K562 (cell line): ENCODE results near the gene IPO11.

ENCODE experiments used
- ARNT ChIP-seq, 2 experiments: fragments of 450-650 bp; IDR thresholded peaks; 2 replicates each; pipeline ENCODE4 v1.6.1; 2016; ENCODE audit warnings: mild to moderate bottlenecking in 1 of 2
- EZH2 ChIP-seq: IDR thresholded peaks from 2 replicates; pipeline ENCODE4 v1.6.1; 2012; ENCODE audit warnings: low read depth, mild to moderate bottlenecking, inconsistent platforms, low read length, borderline replicate concordance
- HMGXB4 ChIP-seq: sonication (generic); formaldehyde crosslinking; IDR thresholded peaks from 2 replicates; pipeline ENCODE4 v1.8.1; 2023; ENCODE audit warnings: mild to moderate bottlenecking, missing genetic modification reagents
- L3MBTL2 ChIP-seq: fragments of 450-650 bp; IDR thresholded peaks from 2 replicates; pipeline ENCODE4 v1.6.1; 2016; ENCODE audit warnings: mild to moderate bottlenecking, moderate library complexity
- MEF2A ChIP-seq: IDR thresholded peaks from 2 replicates; pipeline ENCODE4 v1.6.1; 2011; ENCODE audit warnings: low read depth, mild to moderate bottlenecking, low read length, moderate library complexity; ENCODE audit not compliant: control insufficient read depth
- NR2C2 ChIP-seq, 2 experiments: fragments of 200-800 bp in 1 of 2; sonication (Bioruptor generic) in 1 of 2; sonication (generic) in 1 of 2; formaldehyde crosslinking in 1 of 2; IDR thresholded peaks; 2 replicates each; pipeline versions ENCODE4 v1.6.1 to v1.8.0; 2016 to 2022; ENCODE audit warnings: mild to moderate bottlenecking in 1 of 2, missing compliant biosample characterization in 1 of 2, missing genetic modification characterization in 1 of 2, missing genetic modification reagents in 1 of 2
- POU5F1 ChIP-seq: fragments of 150-350 bp; IDR thresholded peaks from 2 replicates; pipeline ENCODE4 v1.6.1; 2014; ENCODE audit warnings: borderline replicate concordance, low read length, low read depth, mild to moderate bottlenecking; ENCODE audit not compliant: partially characterized antibody
- SRSF9 ChIP-seq: fragments of 200-400 bp; formaldehyde crosslinking; IDR thresholded peaks from 2 replicates; pipeline ENCODE4 v1.6.1; 2017; ENCODE audit warnings: low read depth, low read length, borderline replicate concordance
- YY1 ChIP-seq, 3 experiments: IDR thresholded peaks; 2 replicates each; pipeline ENCODE4 v1.6.1; 2011; ENCODE audit warnings: low read length in 2 of 3, mild to moderate bottlenecking in 2 of 3, moderate library complexity in 2 of 3, borderline replicate concordance in 1 of 3, control low read depth in 1 of 3, low read depth in 1 of 3; ENCODE audit not compliant: insufficient read depth in 3 of 3, insufficient replicate concordance in 2 of 3, control insufficient read depth in 1 of 3, insufficient read length in 1 of 3; ENCODE audit errors: extremely low read depth in 1 of 3
- ZNF384 ChIP-seq: IDR thresholded peaks from 2 replicates; pipeline ENCODE4 v1.6.1; 2012; ENCODE audit warnings: low read depth, low read length, improper control_type of control experiment
- TF ChIP-seq, protein P1 (sequence below): sonication (generic); formaldehyde crosslinking; IDR thresholded peaks from 2 replicates; pipeline ENCODE4 v1.5.0; 2020; ENCODE audit warnings: missing genetic modification reagents
- TF ChIP-seq, protein P2 (sequence below), 3 experiments: IDR thresholded peaks in 2 of 3; conservative IDR thresholded peaks in 1 of 3; 2 replicates each; pipeline ENCODE4 v1.5.1; 2011 to 2012; ENCODE audit warnings: low read length in 3 of 3, mild to moderate bottlenecking in 3 of 3, control low read depth in 2 of 3, improper control_type of control experiment in 1 of 3, inconsistent platforms in 1 of 3, low read depth in 1 of 3, mixed read lengths in 1 of 3, moderate library complexity in 1 of 3; ENCODE audit not compliant: insufficient read depth in 2 of 3

- TF ChIP-seq POU5F1 = no peak
- no peak for TF ChIP-seq MEF2A
- no peak for TF ChIP-seq ZNF384
- TF ChIP-seq YY1 (IDR thresholded peaks at IDR 0.05; ENCODE audit: borderline replicate concordance in 1 of 3, control insufficient read depth in 1 of 3, extremely low read depth in 1 of 3, insufficient read depth in 3 of 3, insufficient read length in 1 of 3, insufficient replicate concordance in 2 of 3, low read depth in 1 of 3, low read length in 2 of 3) = no peak
- TF ChIP-seq SRSF9 = no peak
- TF ChIP-seq, protein P1, sequence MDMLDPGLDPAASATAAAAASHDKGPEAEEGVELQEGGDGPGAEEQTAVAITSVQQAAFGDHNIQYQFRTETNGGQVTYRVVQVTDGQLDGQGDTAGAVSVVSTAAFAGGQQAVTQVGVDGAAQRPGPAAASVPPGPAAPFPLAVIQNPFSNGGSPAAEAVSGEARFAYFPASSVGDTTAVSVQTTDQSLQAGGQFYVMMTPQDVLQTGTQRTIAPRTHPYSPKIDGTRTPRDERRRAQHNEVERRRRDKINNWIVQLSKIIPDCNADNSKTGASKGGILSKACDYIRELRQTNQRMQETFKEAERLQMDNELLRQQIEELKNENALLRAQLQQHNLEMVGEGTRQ (CRISPR knock-in tag) = no peak
- TF ChIP-seq L3MBTL2 = no peak
- no peak for TF ChIP-seq NR2C2 (CRISPR knock-in tag; IDR thresholded peaks at IDR 0.05)
- no peak for TF ChIP-seq NR2C2 (tag; IDR thresholded peaks at IDR 0.05)
- TF ChIP-seq, protein P2, sequence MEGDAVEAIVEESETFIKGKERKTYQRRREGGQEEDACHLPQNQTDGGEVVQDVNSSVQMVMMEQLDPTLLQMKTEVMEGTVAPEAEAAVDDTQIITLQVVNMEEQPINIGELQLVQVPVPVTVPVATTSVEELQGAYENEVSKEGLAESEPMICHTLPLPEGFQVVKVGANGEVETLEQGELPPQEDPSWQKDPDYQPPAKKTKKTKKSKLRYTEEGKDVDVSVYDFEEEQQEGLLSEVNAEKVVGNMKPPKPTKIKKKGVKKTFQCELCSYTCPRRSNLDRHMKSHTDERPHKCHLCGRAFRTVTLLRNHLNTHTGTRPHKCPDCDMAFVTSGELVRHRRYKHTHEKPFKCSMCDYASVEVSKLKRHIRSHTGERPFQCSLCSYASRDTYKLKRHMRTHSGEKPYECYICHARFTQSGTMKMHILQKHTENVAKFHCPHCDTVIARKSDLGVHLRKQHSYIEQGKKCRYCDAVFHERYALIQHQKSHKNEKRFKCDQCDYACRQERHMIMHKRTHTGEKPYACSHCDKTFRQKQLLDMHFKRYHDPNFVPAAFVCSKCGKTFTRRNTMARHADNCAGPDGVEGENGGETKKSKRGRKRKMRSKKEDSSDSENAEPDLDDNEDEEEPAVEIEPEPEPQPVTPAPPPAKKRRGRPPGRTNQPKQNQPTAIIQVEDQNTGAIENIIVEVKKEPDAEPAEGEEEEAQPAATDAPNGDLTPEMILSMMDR (IDR thresholded peaks at IDR 0.05 in 2 of 3, conservative IDR thresholded peaks at IDR 0.05 in 1 of 3; ENCODE audit: insufficient read depth in 2 of 3, low read depth in 1 of 3, low read length in 3 of 3) = no peak
- TF ChIP-seq HMGXB4 (CRISPR knock-in tag) = no peak
- TF ChIP-seq EZH2 = no peak
- no peak for TF ChIP-seq ARNT (IDR thresholded peaks at IDR 0.05)
Observed at GRCh38 chr5:62457071-62457470, 44.5 kb downstream of the IPO11 start.
